HG03442 (cell line): ENCODE measurements around the gene PDE10A.
"Not testable (repeated sequence)": the region's sequence is repeated elsewhere in the genome, so short reads cannot be mapped to it uniquely, and the experiment has no call there.

ENCODE experiments used
- ATAC-seq: cut with Tn5 transposase; IDR thresholded peaks from one replicate; pipeline ENCODE4 v1.9.1; 2021; ENCODE audit warnings: mild to moderate bottlenecking, moderate library complexity; ENCODE audit not compliant: unreplicated experiment

PDE10A gene

DNA sequence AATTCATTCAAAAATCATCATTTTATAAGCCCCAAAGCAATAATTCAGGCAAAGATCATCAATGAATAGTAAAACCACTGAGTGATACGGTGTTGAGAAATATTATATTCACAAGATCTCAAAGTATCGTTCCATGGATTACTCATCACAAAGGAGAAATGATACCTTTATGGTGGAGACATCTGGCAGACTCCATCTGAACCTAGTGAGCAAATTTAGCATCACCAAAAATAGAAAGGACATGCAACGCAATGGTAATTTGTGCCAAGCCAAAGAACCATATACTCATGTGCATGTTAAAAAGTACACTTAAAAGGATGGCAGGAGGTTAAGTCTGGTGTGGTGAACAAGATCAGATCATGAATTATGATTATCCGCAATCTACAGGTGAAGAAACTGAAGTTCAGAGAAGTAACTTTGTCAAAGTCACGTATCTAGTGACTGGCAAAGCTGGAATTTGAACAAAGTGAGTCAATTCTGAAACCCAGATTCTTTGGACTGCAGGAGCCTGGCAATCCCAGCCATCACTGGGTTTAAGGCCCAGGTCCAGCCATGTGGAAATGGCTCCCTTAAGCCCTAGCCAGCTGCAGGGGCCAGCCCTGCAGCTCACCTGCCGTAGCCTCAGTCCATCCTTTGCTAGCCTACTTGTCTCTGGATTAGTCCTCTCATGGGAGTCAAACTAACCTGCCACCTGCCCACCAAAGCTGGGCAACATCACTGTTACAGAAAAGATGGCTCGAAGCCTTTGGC is 68.3 kb downstream of the PDE10A start:
- ATAC-seq: no peak

DNA sequence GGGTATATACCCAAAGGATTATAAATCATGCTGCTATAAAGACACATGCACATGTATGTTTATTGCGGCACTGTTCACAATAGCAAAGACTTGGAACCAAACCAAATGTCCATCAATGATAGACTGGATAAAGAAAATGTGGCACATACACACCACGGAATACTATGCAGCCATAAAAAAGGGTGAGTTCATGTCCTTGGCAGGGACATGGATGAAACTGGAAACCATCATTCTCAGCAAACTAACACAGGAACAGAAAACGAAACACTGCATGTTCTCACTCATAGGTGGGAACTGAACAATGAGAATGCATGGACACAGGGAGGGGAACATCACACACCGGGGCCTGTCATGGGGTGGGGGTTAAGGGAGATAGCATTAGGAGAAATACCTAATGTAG is 70.1 kb downstream of the PDE10A start:
- ATAC-seq: not testable (repeated sequence)

DNA sequence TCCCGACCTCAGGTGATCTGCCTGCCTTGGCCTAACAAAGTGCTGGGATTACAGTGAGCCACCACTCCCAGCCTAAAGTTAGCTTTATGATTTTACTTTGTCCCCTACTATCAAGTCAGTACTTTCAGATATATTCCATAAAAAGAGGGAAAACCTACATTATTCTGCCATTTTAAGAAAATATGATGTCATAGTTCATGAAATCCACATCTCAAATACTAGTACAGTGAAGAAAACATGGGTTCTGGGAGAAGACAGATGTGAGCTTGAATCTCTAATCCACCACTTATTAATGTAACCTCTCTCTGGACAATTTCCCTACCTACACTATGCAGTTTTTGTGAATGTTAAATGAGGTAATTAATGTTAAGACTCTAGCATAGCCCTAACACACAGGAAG is 74.5 kb downstream of the PDE10A start:
- no peak for ATAC-seq

DNA sequence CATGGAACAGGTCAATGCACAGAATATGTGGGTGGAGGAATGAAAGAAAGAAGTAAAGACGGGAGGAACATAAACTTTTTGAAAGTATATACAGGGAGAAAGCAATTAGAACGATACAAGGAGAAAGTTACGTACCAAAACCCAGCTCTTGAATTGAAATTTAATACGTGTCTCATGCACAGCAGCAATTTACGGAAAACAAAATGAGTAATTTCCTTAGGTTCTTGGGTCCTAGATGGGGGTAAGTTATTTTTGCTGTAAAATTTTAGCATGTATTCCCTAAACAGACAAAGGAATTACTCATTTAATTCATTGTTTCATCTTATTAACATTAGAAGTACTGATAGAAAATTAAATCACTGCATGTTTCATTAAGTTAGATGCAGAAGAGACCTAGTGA is 75.8 kb downstream of the PDE10A start:
- no peak for ATAC-seq

DNA sequence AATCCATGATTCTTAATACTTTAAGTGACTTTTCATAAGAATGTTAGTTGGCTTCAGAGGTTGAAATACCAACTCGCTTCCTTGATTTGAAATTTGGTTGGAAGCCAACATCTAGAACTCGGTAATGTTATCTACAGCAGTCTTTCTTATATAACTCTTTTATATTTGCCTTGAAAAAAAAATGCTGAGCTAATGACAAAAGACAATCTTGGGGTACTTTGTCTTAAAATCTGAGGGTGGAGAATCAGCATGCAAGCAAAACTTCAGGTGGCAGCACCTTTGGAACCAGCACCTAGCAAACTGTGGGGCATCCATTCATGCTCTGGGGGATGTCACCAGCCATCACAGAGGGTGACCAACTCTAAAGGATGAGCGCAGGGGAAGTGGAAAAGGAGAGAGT is 76.3 kb downstream of the PDE10A start:
- ATAC-seq: no peak

DNA sequence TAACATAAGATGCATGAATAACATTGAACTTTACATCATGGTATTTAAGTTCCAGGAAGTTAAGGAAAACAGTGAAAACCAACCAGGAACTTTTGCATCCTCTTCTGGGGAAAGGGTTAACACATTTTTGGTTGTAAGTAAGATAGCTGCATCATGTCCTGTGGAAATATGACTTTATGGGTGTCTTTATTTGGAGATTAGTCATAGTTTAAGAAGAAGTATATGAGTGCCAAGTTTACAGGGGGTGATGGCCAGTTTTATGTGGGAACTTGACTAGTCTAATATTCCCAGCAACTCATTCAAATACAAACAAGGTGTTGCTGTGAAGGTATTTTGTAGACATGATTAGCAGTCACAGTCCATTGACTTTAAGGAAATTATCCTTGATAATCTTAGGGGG is 78.0 kb downstream of the PDE10A start:
- ATAC-seq: no peak

DNA sequence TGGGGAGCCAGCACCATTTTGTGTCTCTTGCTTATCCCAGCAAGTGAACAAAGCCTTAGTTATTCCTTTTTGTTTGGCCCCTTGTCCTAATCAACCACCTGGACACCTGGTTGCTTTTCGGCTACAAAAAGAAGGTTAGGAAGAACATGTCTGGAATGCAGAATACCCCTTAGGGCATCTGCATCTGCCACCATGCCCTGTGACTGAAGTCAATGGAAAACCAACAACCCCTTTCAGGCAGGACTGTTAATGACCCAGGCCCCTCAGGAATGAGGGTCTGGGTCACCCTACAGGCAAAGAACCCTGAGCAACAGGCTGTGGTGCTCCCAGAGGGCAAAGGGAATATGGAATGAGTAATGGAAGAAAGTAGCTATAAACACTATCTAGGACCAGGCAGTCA is 78.5 kb downstream of the PDE10A start:
- no peak for ATAC-seq

DNA sequence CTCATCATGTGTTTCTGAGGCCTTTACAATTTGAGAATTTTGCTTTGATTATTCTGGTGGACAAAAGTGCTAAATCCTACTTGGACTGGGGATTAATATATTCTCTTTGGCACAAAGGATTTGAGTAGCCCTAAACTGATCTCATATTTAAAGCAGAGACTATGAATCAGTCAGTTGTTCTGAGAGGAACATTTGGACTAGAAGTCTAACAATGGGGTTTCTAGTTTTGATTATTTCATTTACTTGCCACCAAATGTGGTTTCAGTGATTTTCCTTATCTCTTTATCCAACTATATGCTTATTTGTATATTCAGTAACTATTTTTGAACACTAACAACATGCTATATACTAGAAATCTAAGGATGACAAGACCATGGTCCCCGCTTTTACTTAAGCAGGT is 81.4 kb downstream of the PDE10A start:
- ATAC-seq: no peak

DNA sequence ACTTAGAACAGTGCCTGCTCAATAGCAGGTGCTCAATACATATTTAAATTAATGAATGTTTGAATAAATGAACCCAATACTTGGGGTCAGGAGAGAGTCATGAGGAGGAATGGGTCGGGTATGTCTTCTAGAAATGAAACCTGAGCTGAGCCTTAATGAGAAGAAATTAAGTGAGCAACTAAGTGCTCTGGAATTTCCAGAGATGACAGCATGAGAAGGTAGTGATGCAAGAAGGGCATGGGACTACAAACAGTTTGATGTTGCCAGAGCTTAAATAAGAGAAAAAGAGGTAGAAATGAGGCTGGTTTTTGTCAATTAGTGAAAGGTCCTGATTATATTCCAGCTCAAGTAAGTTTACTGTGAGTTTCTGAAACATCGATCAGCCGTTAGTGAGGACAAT is 82.9 kb downstream of the PDE10A start:
- no peak for ATAC-seq

DNA sequence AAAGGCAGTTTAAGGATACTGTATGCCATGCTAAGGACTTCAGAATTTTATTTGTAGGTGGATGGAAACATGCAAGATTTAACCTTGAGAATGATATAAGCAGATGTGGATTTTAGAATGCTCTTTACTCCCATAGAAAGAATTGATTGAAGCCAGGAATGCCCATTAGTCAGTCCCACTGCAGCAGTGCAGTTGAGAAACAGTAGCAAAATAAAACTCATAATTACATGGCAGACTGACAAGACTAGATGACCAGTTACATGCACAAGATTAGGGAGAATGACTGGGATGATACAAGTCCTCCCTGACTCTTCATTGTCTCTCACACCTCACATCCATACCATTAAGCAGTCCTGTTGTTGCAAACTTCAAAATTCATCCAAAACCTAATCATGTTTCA is 83.9 kb downstream of the PDE10A start:
- ATAC-seq: no peak

DNA sequence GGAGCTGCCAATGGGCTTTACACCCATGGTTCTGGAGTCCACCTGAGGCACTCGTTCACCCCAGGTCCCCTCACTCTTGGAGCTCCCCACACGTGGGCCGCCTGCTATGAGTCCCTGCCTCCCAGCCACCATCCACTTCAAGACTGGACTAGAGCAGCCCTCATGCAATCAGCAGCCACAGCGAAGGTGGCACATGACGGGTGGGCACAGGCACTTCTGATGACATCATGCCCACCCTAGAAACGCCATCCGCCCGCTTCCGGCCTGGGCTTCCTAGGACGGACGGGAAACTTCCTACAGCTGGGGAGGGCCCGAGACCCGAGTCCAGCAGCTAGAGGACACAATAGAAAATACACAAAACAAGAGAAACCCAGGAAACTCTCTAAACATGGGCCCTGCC is 85.5 kb downstream of the PDE10A start:
- ATAC-seq: no peak

DNA sequence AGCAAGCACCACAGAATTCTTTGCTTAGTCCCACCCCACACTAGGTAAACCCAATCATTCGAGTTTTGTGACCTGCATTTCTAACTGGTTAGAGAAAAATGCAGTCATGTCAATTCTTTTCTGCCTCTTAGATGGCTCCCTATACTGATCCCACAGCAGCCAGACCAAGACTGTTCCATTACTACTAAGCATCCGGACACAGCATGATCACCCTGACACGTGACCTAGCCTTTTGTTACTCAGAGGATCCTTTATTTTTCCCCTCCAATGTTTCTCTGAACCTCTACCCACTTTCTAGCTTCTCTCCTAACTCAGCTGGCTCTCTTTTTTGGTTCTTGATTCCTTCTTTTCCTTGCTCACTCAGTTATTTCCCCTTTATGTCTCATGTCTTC is 87.9 kb downstream of the PDE10A start:
- ATAC-seq: no peak

DNA sequence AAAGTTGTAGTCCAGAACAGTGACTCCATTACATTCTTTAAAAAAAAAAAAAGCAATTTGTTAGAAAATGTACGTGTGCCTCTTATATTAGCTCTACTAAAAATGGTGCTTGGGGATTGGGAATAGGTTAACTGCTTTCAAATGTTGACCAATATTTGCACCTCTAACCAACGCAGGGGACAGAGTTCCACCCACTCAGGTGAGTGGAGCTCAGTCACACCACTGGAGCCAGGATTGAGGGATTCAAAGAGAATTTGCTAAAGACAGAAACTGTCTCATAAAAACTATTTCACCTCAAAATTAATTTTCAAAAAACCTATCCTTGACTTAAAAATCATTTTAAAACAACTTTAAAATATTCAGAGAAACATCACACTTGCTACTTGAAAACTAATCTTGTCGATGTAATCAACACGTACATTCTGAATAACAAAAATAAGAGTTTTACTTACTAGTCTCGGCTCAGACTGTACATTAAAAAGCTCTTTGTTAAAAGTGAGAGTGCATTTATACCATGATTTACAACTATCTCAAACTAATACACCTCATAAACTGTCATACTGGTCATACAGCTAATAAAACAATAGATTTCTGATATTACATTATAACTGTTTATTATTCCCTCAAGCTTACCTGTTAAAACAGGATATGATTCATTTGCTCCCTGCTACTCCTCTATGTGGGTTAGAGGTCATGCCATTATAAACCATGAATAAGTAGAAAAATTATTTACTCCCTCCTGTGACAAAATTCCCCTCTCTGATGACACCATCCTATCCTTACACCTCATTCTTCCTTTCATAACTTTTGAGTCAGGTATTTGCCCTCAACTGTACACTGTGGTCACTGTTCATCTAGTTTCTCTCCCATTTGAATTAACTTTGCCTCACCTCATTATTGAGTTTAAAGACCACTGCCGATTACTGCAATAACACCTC is 88.6 kb downstream of the PDE10A start:
- ATAC-seq: no peak

DNA sequence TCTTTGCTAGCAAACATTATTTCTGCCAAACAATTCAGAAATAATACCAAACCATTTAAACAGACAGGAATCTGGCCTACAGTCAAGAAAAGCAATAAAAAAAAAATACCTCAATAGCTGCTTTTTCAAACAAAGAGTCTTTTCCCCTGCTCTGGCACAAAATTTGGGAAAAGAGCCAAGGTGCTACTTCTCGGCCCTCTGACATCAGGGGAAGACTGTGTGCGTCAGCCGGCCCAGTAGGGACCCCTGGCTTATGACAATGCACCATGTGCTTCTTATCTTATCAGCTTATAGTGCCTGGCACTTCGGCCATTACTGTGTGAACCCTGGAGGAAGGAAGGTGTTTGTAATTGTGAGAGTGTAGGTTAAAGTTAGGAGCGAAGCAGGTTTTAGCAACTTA is 89.4 kb downstream of the PDE10A start:
- no peak for ATAC-seq

DNA sequence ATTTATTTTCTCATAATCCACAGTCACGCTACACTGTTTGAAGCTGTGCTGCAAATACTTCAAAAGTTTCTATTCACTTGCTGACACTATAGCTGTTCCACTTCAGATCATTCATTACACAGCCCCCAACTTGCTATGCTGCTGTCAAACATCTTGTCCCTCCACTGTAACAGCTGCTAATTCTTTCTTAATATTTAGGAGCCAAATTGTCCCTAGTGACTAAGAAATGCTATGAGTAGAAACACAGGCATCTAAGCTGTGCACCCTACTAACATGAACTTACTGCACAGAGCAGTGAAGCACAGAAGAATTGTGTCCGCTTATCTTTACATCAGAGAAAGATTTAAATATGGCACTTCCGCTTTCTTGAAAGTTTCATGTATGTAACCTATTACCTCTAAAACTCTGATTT is 91.3 kb downstream of the PDE10A start:
- peak; percentile 63 for ATAC-seq

DNA sequence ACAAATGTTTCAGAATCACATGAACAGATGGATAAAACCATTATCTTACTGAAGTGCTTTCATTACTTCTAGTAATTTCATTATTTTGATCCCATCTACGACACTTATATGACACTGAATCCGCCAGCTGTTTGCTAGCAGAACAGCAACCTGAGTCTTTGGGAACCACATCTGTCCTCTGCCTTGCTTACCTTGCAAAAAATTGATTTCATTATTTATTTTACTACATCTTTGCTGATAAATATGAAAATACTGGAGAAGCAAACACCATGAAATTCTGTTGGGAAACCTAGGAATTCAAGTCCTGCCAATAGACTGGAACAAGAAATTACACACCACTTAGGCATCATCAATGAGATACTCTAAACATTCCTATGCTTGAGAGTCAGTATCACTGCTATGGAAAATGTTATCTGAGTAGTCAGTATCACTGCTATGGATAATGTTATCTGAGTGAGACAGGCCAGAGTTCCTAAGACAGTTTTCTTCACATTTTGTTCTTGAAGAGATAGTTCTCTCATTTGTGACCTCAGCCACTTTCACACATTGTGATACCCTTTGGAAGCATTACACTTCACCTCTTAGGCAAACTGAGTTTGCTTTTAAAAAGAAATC is 91.9 kb downstream of the PDE10A start:
- no peak for ATAC-seq

DNA sequence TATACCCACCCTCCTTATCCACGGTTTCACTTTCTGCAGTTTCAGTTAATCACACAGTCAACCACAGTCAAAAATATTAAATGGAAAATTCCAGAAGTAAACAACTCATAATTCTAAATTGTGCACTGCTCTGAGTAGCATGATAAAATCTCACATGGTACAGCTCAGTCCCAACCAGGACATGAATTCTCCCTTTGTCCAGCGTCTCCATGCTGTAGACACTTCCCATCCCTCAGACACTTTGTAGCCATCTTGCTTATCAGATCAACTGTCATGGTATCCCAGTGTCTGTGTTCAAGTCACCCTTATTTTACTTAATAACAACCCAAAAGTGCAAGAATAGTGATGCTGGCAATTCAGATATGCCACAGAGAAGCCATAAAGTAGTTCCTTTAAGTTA is 94.7 kb downstream of the PDE10A start:
- ATAC-seq: no peak

DNA sequence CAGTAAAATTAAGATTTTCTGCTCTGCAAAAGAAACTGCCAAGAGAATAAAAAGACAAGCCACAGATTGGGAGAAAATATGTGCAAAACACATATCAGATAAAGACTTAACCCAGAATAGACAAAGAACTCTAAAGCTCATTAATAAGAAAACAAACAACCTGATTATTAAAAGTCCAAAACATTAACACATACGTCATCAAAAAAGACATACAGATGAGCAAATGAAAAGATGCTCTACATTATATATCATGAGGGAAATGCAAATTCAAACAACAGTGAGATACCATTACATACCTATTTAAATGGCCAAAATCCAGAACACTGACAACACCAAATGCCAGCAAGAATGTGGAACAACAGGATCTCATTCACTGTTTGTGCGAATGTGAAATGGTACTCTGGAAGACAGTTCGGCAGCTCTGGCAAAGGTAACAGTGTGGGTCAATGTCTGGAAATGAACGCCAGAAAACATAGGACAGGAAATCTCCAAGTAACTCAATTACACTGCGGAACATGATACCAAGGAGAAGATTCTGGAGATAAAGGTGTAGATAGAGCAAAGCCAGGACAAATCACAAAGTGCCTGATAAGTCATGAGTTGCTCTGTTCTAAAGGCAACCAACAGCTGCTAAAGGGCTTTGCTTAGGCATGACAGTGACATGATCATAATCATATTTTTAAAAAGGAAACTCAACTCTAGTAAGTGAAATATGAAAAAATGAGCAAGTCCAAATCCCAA is 96.8 kb downstream of the PDE10A start:
- no peak for ATAC-seq

DNA sequence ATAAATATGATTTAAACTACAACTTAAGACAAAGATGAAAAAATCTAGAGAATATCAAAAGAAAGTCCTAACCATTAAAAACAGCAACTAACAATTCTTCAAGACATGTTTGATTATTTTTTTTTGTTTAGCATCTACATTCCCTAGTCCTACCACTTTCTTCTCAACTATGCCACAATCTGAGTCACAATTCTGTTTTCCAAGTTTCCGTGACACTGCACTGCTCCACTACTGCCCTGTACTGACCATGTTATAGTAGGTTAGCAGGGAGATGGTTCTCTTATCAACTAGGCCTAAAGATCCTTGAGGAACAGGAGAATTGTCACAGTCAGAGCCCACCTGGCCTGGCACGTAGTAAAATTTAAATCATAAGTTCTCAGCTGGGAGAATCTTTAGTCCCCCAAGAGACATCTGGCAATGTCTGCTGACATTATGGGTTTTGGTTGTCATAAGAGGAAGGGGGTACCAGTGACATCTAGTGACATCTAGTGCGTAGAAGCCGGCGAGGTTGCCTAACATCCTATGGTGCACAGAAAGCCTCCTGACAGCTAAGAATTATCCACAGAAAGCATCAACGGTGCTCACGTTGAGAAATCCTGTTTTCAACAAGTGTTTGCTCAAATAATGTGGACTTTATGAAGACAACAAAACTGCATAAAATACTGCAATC is 100.5 kb downstream of the PDE10A start:
- no peak for ATAC-seq

DNA sequence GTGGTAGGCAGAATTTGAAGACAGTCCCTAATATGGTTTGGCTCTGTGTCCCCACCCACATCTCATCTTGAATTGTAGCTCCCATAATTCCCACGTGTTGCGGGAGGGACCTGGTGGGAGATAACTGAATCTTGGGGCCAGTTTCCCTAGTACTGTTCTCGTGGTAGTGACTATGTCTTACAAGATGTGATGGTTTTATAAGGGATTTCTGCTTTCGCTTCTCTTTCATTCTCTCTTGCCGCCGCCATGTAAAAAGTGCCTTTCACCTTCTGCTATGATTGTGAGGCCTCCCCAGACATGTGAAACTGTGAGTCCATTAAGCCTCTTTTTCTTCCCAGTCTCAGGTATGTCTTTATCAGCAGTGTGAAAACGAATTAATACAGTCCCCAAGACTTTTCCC is 103.4 kb downstream of the PDE10A start:
- ATAC-seq: no peak

DNA sequence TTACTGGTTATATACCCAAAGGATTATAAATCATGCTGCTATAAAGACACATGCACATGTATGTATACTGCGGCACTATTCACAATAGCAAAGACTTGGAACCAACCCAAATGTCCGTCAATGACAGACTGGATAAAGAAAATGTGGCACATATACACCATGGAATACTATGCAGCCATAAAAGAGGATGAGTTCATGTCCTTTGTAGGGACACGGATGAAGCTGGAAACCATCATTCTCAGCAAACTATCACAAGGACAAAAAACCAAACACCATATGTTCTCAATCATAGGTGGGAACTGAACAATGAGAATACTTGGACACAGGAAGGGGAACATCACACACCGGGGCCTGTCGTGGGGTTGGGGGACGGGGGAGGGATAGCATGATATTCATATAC is 104.9 kb downstream of the PDE10A start:
- not testable (repeated sequence) for ATAC-seq
